ENCODE measurements around the gene CHRD. TPM values are rescaled to one million over a fixed set of nuclear protein-coding genes. Genes with fewer than 3 reads are reported as not detected.

CHRD gene
- total and polyA plus RNA-seq, 2 donors, result 0.24 to 2.5 TPM

GRCh38 chr3:184366619-184367289 is 13.1 kb upstream of the CHRD start:
- H3K27me3 ChIP-seq (ENCODE audit: control insufficient read depth in 2 of 2, insufficient read depth in 1 of 2, low read length in 1 of 2), result peaks cover 0 to 9% of the 10 kb centered on the region in 2 donors
- H3K9me3 ChIP-seq (ENCODE audit: control insufficient read depth in 2 of 2, insufficient read depth in 1 of 2, low read length in 1 of 2), result peaks cover 0 to 2% of the 10 kb centered on the region in 2 donors
- H3K36me3 ChIP-seq (ENCODE audit: control insufficient read depth in 2 of 2, insufficient read depth in 2 of 2, low read length in 1 of 2), result peaks cover 16 to 35% of the 10 kb centered on the region in 2 donors
- 97% methylated on average over 5 of the region's 5 CpGs for WGBS
- peaks cover 3 to 12% of the 10 kb centered on the region in 2 donors for H3K4me1 ChIP-seq (ENCODE audit: control insufficient read depth in 2 of 2, insufficient read depth in 2 of 2, low read length in 2 of 2)
- no peak overlapping the region for H3K27ac ChIP-seq (ENCODE audit: low read depth in 1 of 2, low read length in 1 of 2)
- no peak for DNase-seq (ENCODE audit: low read depth in 6 of 9, low spot score in 9 of 9)
- no peak overlapping the region for H3K4me3 ChIP-seq (ENCODE audit: low read length in 2 of 2)

DNA sequence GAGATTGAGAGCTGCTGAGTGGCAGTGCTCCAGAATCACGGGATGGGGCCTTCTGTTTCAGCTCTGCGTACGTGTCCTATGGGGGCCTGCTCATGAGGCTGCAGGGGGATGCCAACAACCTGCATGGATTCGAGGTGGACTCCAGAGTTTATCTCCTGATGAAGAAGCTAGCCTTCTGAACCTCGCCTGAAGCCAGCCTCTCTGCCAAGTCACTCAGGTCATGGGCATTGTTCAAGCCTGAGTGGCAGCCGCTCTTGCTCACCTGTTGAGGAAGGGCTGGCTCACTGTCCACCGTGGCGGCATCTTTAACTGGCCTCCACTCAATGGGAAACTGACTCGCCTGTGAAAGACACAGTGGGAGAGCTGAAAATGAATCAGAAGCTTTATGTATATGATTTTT is 11.7 kb upstream of the CHRD start:
- 97% methylated on average over 9 of the region's 9 CpGs for WGBS
- Histone ChIP-seq H3K27ac (ENCODE audit: low read depth in 1 of 2, low read length in 1 of 2) (no peak overlapping the region), H3K36me3 (ENCODE audit: control insufficient read depth in 2 of 2, insufficient read depth in 2 of 2, low read length in 1 of 2) (peaks cover 16 to 35% of the 10 kb centered on the region in 2 donors), H3K4me3 (ENCODE audit: low read length in 2 of 2) (no peak overlapping the region), H3K4me1 (ENCODE audit: control insufficient read depth in 2 of 2, insufficient read depth in 2 of 2, low read length in 2 of 2) (peaks cover 0 to 7% of the 10 kb centered on the region in 2 donors), H3K27me3 (ENCODE audit: control insufficient read depth in 2 of 2, insufficient read depth in 1 of 2, low read length in 1 of 2) (peaks cover 0 to 6% of the 10 kb centered on the region in 2 donors), H3K9me3 (ENCODE audit: control insufficient read depth in 2 of 2, insufficient read depth in 1 of 2, low read length in 1 of 2) (peaks cover 0 to 2% of the 10 kb centered on the region in 2 donors)
- no peak for DNase-seq (ENCODE audit: low read depth in 6 of 9, low spot score in 9 of 9)

- DNase-seq (ENCODE audit: low read depth in 6 of 9, low spot score in 9 of 9), result no peak
- H3K36me3 ChIP-seq (ENCODE audit: control insufficient read depth in 2 of 2, insufficient read depth in 2 of 2, low read length in 1 of 2), result peaks cover 16 to 35% of the 10 kb centered on the region in 2 donors
- peaks cover 0 to 5% of the 10 kb centered on the region in 2 donors for H3K4me1 ChIP-seq (ENCODE audit: control insufficient read depth in 2 of 2, insufficient read depth in 2 of 2, low read length in 2 of 2)
- no peak overlapping the region for H3K27ac ChIP-seq (ENCODE audit: low read depth in 1 of 2, low read length in 1 of 2)
- WGBS, result 93% methylated on average over 3 of the region's 3 CpGs
- no peaks in the 10 kb centered on the region for H3K9me3 ChIP-seq (ENCODE audit: control insufficient read depth in 2 of 2, insufficient read depth in 1 of 2, low read length in 1 of 2)
- no peak overlapping the region for H3K4me3 ChIP-seq (ENCODE audit: low read length in 2 of 2)
- H3K27me3 ChIP-seq (ENCODE audit: control insufficient read depth in 2 of 2, insufficient read depth in 1 of 2, low read length in 1 of 2), result peaks cover 0 to 12% of the 10 kb centered on the region in 2 donors
These were observed 11.2 kb upstream of the CHRD start for GRCh38 chr3:184368586-184369183.

DNA sequence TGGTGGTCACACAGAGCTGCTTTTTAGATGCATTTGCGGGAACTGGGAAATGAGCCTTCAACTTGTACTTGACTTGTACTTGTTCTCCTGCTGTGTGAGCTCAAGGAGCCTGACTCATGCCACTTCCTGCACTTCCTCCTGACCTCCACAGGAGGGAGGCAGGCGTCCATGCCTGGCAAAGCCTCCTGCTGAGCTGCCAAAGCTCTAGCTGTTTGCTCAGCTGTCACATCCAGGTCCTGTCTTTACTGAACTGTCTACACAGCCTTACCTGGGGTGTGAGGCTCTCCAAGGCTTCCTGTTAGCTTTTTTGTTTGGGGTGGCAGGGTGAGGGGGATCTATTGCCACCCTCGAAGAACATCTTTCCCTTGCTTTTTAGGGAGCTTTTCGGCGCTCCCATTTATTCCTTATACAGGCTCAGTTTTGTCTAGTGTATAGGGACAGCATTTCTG is 8.3 kb upstream of the CHRD start:
- Histone ChIP-seq H3K4me1 (ENCODE audit: control insufficient read depth in 2 of 2, insufficient read depth in 2 of 2, low read length in 2 of 2) (no peaks in the 10 kb centered on the region), H3K27me3 (ENCODE audit: control insufficient read depth in 2 of 2, insufficient read depth in 1 of 2, low read length in 1 of 2) (peaks cover 2 to 22% of the 10 kb centered on the region in 2 donors), H3K36me3 (ENCODE audit: control insufficient read depth in 2 of 2, insufficient read depth in 2 of 2, low read length in 1 of 2) (peaks cover 16 to 22% of the 10 kb centered on the region in 2 donors), H3K4me3 (ENCODE audit: low read length in 2 of 2) (no peak overlapping the region), H3K9me3 (ENCODE audit: control insufficient read depth in 2 of 2, insufficient read depth in 1 of 2, low read length in 1 of 2) (no peaks in the 10 kb centered on the region), H3K27ac (ENCODE audit: low read depth in 1 of 2, low read length in 1 of 2) (no peak overlapping the region)
- peak in 7 of 9 donors; percentile 30 to 79 (median 48) for DNase-seq (ENCODE audit: low read depth in 6 of 9, low spot score in 9 of 9)
- WGBS, result 53% methylated on average over 5 of the region's 5 CpGs

DNA sequence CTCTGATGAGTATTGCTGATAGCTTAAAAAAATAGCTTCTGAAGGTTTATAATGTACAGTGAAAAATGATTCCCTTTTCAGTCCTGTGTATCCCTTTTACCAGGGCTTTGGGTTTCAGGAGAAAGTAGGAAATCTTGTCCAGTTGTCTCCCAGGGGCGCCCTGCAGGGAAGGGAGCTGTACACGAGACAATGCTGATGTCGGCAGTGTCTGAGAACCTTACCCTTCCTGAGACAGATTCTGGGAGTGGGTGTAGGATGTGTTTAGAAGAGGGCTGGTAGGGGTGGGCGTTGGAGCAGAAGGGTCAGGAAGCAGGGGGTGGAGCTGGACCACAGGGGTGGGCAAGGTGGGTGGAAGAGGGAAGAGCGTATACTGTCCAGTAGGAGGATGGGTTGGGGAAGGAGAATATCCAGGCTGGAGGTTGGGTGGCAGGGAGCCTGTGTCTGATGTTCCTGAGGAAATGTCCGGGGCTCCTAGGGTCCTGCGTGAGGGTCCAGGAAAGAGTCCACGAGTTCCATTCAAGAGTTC is 7.5 kb upstream of the CHRD start:
- Histone ChIP-seq H3K27ac (ENCODE audit: low read depth in 1 of 2, low read length in 1 of 2) (no peak overlapping the region), H3K4me3 (ENCODE audit: low read length in 2 of 2) (no peak overlapping the region), H3K4me1 (ENCODE audit: control insufficient read depth in 2 of 2, insufficient read depth in 2 of 2, low read length in 2 of 2) (peaks cover 0 to 2% of the 10 kb centered on the region in 2 donors), H3K9me3 (ENCODE audit: control insufficient read depth in 2 of 2, insufficient read depth in 1 of 2, low read length in 1 of 2) (no peaks in the 10 kb centered on the region), H3K27me3 (ENCODE audit: control insufficient read depth in 2 of 2, insufficient read depth in 1 of 2, low read length in 1 of 2) (peaks cover 7 to 28% of the 10 kb centered on the region in 2 donors), H3K36me3 (ENCODE audit: control insufficient read depth in 2 of 2, insufficient read depth in 2 of 2, low read length in 1 of 2) (peaks cover 11 to 18% of the 10 kb centered on the region in 2 donors)
- no peak for DNase-seq (ENCODE audit: low read depth in 6 of 9, low spot score in 9 of 9)
- 90% methylated on average over 8 of the region's 8 CpGs for WGBS

DNA sequence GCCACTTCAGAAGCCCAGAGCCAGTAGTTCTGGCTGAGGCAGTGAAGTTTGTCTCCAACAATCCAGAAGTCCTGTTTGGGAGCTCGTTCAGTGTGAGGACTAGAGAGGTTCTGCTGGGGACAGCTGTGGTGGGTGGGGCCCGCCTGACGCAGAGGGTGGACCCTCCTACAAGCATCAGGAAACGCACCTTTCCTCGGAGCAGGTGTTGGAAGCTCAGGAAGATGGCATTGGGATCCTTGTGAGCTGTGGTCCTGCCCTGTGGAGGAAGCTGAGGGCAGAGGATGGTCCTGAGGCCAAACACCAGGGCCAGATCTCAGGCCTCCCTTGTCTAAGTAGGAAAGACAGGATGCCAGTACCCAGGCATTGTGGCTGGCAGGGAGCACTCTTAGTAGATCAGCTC is 6.9 kb upstream of the CHRD start:
- 91% methylated on average over 5 of the region's 5 CpGs for WGBS
- no peak overlapping the region for H3K4me3 ChIP-seq (ENCODE audit: low read length in 2 of 2)
- peaks cover 0 to 8% of the 10 kb centered on the region in 2 donors for H3K4me1 ChIP-seq (ENCODE audit: control insufficient read depth in 2 of 2, insufficient read depth in 2 of 2, low read length in 2 of 2)
- peaks cover 12 to 34% of the 10 kb centered on the region in 2 donors for H3K27me3 ChIP-seq (ENCODE audit: control insufficient read depth in 2 of 2, insufficient read depth in 1 of 2, low read length in 1 of 2)
- no peak overlapping the region for H3K27ac ChIP-seq (ENCODE audit: low read depth in 1 of 2, low read length in 1 of 2)
- no peak for DNase-seq (ENCODE audit: low read depth in 6 of 9, low spot score in 9 of 9)
- H3K9me3 ChIP-seq (ENCODE audit: control insufficient read depth in 2 of 2, insufficient read depth in 1 of 2, low read length in 1 of 2), result no peaks in the 10 kb centered on the region
- peaks cover 8 to 15% of the 10 kb centered on the region in 2 donors for H3K36me3 ChIP-seq (ENCODE audit: control insufficient read depth in 2 of 2, insufficient read depth in 2 of 2, low read length in 1 of 2)

- Histone ChIP-seq H3K27ac (ENCODE audit: low read depth in 1 of 2, low read length in 1 of 2) (no peak overlapping the region), H3K4me1 (ENCODE audit: control insufficient read depth in 2 of 2, insufficient read depth in 2 of 2, low read length in 2 of 2) (peaks cover 0 to 11% of the 10 kb centered on the region in 2 donors), H3K9me3 (ENCODE audit: control insufficient read depth in 2 of 2, insufficient read depth in 1 of 2, low read length in 1 of 2) (no peaks in the 10 kb centered on the region), H3K27me3 (ENCODE audit: control insufficient read depth in 2 of 2, insufficient read depth in 1 of 2, low read length in 1 of 2) (peaks cover 16 to 39% of the 10 kb centered on the region in 2 donors), H3K36me3 (ENCODE audit: control insufficient read depth in 2 of 2, insufficient read depth in 2 of 2, low read length in 1 of 2) (peaks cover 4 to 10% of the 10 kb centered on the region in 2 donors), H3K4me3 (ENCODE audit: low read length in 2 of 2) (no peak overlapping the region)
- DNase-seq (ENCODE audit: low read depth in 6 of 9, low spot score in 9 of 9), result no peak
- 78% methylated on average over 6 of the region's 6 CpGs for WGBS
These were observed 6.4 kb upstream of the CHRD start for GRCh38 chr3:184373422-184373821.

GRCh38 chr3:184375747-184376461 is 4.0 kb upstream of the CHRD start:
- no peaks in the 10 kb centered on the region for H3K36me3 ChIP-seq (ENCODE audit: control insufficient read depth in 2 of 2, insufficient read depth in 2 of 2, low read length in 1 of 2)
- H3K9me3 ChIP-seq (ENCODE audit: control insufficient read depth in 2 of 2, insufficient read depth in 1 of 2, low read length in 1 of 2), result no peaks in the 10 kb centered on the region
- peaks cover 41 to 57% of the 10 kb centered on the region in 2 donors for H3K27me3 ChIP-seq (ENCODE audit: control insufficient read depth in 2 of 2, insufficient read depth in 1 of 2, low read length in 1 of 2)
- peaks cover 3 to 13% of the 10 kb centered on the region in 2 donors for H3K4me1 ChIP-seq (ENCODE audit: control insufficient read depth in 2 of 2, insufficient read depth in 2 of 2, low read length in 2 of 2)
- H3K4me3 ChIP-seq (ENCODE audit: low read length in 2 of 2), result no peak overlapping the region
- no peak for DNase-seq (ENCODE audit: low read depth in 6 of 9, low spot score in 9 of 9)
- H3K27ac ChIP-seq (ENCODE audit: low read depth in 1 of 2, low read length in 1 of 2), result no peak overlapping the region
- 91% methylated on average over 12 of the region's 12 CpGs for WGBS
